NCI-H1436 (cell line): ENCODE measurements around the gene COL9A3.

ENCODE experiments used
- DNase-seq: peaks from one replicate; lab custom pipeline; 2025; lab: John Stamatoyannopoulos, UW

Gene COL9A3

GRCh38 chr20:62880147-62880934, 63.5 kb downstream of the COL9A3 start:
- no peak for DNase-seq

- no peak for DNase-seq
These were observed 64.2 kb downstream of the COL9A3 start for GRCh38 chr20:62880935-62881661.

DNA sequence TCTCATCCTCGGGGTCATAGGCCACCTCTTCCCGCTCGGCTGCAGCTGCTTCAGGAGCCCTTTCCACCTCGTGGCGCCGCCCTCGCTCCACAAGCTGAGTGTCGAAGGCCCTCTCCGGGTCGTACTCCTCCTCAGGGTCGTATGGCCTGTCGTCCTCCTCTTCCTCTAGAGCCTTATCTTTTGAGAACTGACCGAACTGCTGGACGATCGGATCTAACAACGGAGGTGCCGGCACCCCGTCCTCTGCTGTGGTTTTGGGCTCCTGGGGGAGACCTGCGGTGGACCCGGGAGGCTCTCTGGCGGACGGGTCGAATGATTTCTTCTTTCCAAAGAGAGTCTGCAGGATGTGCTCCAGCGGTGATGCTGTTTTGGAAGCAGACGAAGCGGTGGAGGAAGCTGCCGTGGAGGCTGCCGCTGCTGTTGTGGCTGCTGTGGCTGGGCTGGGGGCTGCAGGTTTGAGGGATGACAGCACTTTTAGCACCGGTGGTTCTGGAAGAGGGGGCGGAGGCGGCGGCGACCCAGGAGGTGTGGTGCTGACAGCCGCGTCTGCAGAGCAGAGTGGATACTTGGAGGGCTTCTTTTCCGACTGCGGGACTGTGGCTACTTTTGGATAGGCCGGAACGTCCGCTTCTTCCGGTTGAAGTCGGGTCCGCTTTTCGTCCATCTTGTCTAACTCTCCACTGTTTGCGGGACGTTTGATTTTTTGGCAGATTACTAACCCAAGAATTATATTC, 65.0 kb downstream of the COL9A3 start:
- DNase-seq: no peak

DNA sequence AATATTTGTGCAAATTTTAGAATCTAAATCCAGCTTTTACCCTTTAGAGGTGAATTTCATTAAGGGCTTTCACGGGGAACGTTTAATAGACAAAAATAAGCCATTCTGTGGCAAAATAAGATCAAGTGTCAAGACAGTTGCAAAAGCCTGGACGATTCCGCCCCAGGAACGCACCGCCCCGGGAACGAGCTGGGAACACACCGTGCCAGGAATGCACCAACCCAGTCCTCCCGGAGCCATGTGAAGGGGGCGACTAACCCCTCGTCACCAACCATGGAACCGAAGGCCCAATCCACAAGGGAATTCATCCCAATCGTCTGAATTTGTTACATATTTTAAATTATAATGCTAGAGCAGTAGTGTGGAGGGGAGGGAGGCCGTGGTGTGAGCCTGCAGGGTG, 65.6 kb downstream of the COL9A3 start:
- no peak for DNase-seq

DNA sequence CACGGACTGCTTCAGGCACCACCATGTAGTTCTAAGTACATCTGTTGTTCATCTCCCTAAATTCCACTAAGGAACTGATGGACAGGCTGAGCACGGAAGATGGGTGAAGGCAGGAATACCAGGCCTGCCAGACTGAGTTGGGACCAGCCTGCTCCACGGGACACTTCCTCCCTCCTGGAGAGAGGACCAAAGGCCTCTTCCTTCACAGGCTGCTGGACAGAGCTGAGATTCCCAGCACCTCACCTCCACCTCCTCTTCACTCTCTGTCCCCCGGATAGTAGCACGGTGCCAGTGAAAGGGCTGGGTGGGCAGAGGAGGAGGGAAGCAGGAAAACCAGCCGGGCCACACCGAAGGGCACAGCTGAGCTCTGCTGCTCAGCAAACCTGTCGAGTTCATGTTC, 67.7 kb downstream of the COL9A3 start:
- no peak for DNase-seq

DNA sequence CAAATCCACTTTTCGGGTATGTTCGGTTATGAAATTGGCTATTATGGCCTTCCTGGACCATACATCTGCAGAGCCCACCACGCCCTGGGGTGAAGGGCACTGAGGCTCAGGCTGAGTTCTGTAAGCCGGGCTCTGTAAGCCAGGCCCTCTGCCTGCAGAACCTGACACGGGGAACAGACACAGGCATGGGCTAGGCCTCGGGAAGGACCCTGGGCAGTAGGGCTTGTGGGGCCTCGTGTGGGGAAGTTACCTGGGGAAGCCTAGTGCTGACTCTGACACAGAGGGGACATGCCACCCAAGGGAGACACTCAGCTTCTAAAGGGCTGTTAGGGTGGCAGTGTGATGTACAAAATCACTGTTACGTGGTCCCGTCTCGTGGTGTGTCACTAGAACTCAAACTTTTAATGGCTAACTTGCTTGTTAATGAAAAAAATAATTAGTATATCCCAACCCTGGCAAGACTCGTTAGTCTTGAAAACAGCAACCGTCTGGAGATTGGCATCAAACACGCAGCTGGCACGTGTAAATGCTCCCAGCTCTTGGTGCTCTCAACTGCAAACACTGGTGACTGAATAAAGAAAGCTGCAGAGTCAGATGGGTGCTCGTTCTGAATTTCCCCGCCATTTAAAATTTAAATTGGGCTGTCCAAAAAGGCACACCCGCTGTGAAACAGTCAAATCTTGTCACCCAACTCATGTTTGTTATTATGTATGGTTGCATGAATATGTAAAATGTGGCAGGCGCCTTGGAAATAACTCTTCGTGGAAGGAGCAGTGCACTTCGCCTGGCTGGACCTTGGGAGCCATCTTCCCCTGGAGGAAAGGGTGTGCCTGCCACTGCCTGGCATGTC, 68.4 kb downstream of the COL9A3 start:
- no peak for DNase-seq

DNA sequence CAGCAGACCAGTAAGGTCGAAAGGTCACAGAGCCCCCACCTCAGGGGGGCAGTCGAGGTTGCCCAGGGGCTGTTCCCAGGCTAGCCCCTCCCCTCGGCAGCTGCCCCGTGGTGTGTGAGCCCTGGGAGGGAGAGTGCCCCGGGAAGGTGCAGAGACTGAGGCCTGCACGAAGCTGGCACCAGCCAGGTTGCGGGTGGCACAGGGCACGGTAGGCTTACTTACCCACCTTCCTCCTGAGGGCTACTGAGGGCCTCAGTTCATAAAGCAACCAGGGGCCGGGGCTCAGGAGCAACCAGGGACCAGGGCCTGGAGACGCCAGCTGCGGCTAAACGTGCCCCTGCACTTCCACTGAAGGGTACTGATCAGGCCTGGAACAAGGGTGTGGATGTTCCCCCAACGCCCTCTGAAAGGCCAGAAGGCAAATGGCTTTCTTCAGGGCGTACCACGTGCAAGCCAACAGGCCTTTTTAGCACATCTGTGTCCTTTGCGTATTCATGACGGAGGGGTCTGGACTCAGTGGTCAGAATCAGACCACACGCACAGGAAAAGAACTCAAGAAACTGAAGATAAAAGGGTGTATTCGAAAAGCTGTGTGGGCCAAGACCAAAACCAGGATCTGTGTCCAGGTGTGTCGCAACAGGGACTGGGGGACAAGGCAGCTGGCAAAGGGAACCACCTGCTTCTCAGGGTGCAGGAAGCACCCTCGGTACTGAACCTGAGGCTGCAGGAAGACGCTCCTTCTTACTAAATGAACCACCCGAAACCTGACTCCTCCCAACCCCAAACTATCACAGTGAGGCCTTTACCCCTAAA, 69.3 kb downstream of the COL9A3 start:
- DNase-seq: peak; percentile 28

DNA sequence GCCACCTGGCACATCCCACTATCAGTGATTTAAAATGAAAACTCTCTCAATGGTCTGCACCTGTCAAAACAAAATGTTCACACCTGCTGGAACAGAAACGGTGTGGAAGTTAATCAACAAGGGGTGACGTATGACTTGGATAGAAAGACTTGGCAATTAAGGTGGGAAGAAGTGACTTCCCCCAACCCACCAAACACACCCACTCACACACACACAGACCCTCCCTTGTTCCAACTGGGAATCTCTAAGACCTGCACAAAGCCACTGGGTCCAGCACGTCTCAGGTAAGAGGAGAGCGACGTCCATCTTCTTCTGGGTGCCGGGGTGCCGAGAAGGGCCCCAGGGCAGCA, 69.8 kb downstream of the COL9A3 start:
- DNase-seq: no peak

GRCh38 chr20:62887152-62887859, 70.5 kb downstream of the COL9A3 start:
- DNase-seq: peak; percentile 30

DNA sequence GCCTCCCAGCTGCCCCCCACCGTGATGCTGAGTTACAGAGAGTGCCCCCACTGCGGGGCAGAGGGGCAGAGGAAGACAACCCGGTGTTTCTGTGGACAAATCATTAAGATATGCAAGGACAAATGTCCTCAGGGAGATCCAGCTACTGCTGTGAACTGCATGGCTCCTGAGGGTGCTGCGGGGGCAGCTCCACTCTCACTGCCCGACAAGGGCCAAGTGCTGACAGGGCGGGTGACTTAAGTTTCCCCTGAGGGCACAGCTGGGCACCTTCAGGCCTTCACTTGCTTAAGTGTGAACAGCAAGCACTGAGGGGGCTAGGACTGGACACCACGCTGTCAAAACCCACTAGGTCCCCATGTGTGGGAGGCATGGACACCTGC, 71.0 kb downstream of the COL9A3 start:
- no peak for DNase-seq

DNA sequence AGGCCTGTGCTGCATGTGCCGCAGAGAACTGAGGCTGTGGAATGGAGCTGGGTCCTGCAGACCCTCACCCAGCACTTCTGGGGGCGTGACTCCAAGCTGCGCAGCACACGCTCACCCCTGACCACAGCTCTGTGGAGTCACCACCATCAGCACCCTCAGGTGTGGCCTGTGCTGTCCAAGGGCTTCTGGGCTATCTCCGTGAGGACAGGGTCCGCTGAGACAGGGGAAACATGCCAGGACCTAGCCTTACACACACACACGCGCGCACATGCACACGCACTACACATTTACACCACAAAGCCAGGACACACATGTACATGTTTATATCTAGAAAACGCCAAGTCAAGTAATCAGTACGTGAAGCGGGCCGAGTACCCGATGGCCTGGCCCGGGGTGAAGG, 71.6 kb downstream of the COL9A3 start:
- no peak for DNase-seq

GRCh38 chr20:62888910-62889309, 72.1 kb downstream of the COL9A3 start:
- DNase-seq: no peak

GRCh38 chr20:62889411-62889810, 72.6 kb downstream of the COL9A3 start:
- no peak for DNase-seq

DNA sequence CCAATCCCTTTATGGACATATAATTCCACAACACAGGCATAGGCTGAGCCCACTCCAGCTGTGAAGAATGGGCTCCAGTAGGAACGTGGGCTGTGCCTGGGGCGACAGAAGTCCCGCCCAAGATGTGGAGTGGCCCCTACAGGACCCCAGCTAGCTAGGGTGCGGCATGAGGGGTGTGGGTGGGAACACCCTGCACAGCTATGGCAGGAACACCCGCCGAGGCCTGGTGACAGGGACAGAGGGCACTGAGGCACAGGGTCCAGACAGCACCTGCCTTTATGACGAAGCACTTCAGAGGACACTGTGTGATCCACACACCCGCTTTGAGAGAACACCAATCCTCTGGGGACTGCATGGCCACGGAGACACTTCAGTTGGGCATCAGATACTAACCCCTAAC, 73.0 kb downstream of the COL9A3 start:
- DNase-seq: no peak

- no peak for DNase-seq
These were observed 73.6 kb downstream of the COL9A3 start for GRCh38 chr20:62890444-62890843.
